LNCAP (cell line): ENCODE results near the gene TNIK.

Source experiments
- CTCF ChIP-seq: fragments of 450-650 bp; IDR thresholded peaks from 2 replicates; pipeline ENCODE4 v1.5.1; 2017; ENCODE audit warnings: mild to moderate bottlenecking

Gene TNIK

GRCh38 chr3:171200750-171201088 is 259.5 kb downstream of the TNIK start:
- no peak for TF ChIP-seq CTCF

- TF ChIP-seq CTCF, result no peak
Measured at GRCh38 chr3:171200052-171200749, 260.0 kb downstream of the TNIK start.

GRCh38 chr3:171199473-171199829 is 260.8 kb downstream of the TNIK start:
- no peak for TF ChIP-seq CTCF

GRCh38 chr3:171198781-171199472 is 261.3 kb downstream of the TNIK start:
- TF ChIP-seq CTCF, result no peak

- TF ChIP-seq CTCF, result no peak
Measured at GRCh38 chr3:171195686-171196085, 264.5 kb downstream of the TNIK start.

GRCh38 chr3:171194965-171195364 is 265.2 kb downstream of the TNIK start:
- no peak for TF ChIP-seq CTCF

- TF ChIP-seq CTCF, result no peak
Measured at GRCh38 chr3:171193693-171194092, 266.5 kb downstream of the TNIK start.
